Gastroesophageal sphincter (tissue), 4 donors: ENCODE measurements around the gene ATP2A1. TPM values are rescaled to one million over a fixed set of nuclear protein-coding genes. Genes with fewer than 3 reads are reported as not detected.

Source experiments
- ATAC-seq: fragments of 150-250 bp; one replicate; pipeline ENCODE4 v1.9.1; 2016; ENCODE audit warnings: mild to moderate bottlenecking, moderate library complexity
- H3K27ac ChIP-seq, 4 donors: fragments of 200-600 bp; sonication (generic) in 3 of 4; 1 replicate in 3 of 4; 2 replicates in 1 of 4; pipeline ENCODE4 v1.5.1; 2016 to 2019
- H3K27me3 ChIP-seq: fragments of 200-600 bp; sonication (generic); one replicate; pipeline ENCODE4 v1.5.1; 2019
- H3K36me3 ChIP-seq, 2 donors: fragments of 200-600 bp; sonication (generic); one replicate each; pipeline ENCODE4 v1.5.1; 2019; ENCODE audit warnings: control low read depth in 1 of 2
- H3K4me1 ChIP-seq, 3 donors: fragments of 200-600 bp; sonication (generic); 1 replicate in 2 of 3; 2 replicates in 1 of 3; pipeline ENCODE4 v1.5.1; 2016 to 2019; ENCODE audit warnings: control low read depth in 2 of 3
- H3K4me3 ChIP-seq, 2 donors: fragments of 200-600 bp; sonication (generic); one replicate each; pipeline ENCODE4 v1.5.1; 2019; ENCODE audit warnings: mild to moderate bottlenecking in 1 of 2, moderate library complexity in 1 of 2
- H3K9me3 ChIP-seq, 3 donors: fragments of 200-600 bp; sonication (generic); one replicate each; pipeline ENCODE4 v1.5.1; 2017 to 2019; ENCODE audit warnings: control low read depth in 2 of 3
- EP300 ChIP-seq: sonication (generic); formaldehyde crosslinking; IDR thresholded peaks from one replicate; pipeline ENCODE4 v1.6.1; 2017; ENCODE audit warnings: antibody characterized with exemption, mild to moderate bottlenecking
- POLR2A ChIP-seq, 2 donors: fragments of 450-650 bp; IDR thresholded peaks; one replicate each; pipeline ENCODE4 v1.6.1; 2017; ENCODE audit warnings: antibody characterized with exemption in 2 of 2, mild to moderate bottlenecking in 2 of 2, moderate library complexity in 1 of 2
- POLR2AphosphoS5 ChIP-seq: sonication (generic); formaldehyde crosslinking; IDR thresholded peaks from one replicate; pipeline ENCODE4 v1.6.1; 2017; ENCODE audit warnings: antibody characterized with exemption
- WGBS, 2 donors: methylation state at CpG; one replicate each; pipeline ENCODE4 v1.1.5; 2018; ENCODE audit warnings: low coverage in 1 of 2; 5-methylcytosine and 5-hydroxymethylcytosine counted together
- total RNA-seq, 4 donors: library from RNA; depleted of rRNA; stranded (reverse); fragments of >200 nt; gene quantifications; one replicate each; pipeline ENCODE4 v1.1.0, GENCODE V29; 2016
- TF ChIP-seq, protein P1 (sequence below), 4 experiments: fragments of 200-600 bp in 2 of 4; fragments of 450-650 bp in 2 of 4; sonication (generic) in 1 of 4; IDR thresholded peaks; one replicate each; pipeline ENCODE4 v1.5.1; 2017 to 2019; ENCODE audit warnings: antibody characterized with exemption in 4 of 4, mild to moderate bottlenecking in 2 of 4, moderate library complexity in 2 of 4

ATP2A1 gene
- total RNA-seq, 4 donors from 2014 or later = 0.31 TPM; not detected in 3

DNA sequence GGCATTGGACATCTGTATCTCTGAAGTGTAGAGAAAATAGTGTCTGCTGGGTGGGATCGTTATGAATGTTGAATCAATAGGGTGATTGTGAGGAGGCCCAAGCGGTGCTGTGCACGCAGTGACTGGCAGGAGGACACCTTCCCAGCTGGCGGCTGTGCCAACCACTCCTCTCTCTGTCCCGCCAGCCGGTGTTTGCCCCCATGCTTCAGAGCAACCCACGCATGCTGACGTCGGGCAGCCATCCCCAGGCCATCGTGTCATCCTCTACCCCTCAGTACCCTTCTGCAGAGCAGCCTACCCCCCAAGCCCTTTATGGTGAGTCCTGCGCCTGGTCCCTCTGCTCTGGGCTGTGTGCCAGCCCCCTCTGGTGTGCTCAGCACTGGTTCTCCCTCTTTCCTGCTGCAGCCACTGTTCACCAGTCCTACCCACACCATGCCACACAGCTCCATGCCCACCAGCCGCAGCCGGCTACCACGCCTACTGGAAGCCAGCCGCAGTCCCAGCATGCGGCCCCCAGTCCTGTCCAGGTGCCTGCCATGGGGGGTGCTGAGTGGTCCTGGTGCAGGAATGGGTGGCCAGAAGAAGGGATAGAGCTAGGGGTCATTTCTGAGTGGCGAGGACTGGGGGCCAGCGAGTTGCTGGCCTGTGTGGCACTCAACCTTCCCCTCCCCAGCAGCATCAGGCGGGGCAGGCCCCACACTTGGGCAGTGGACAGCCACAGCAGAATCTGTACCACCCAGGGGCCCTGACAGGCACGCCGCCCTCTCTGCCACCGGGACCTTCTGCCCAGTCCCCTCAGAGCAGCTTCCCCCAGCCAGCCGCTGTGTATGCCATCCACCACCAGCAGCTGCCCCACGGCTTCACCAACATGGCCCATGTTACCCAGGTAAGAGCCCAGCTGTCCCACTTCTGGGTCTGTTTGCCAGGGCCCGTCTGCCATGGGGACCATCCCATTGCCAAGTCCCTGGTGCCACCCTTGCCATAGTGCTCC, 43.1 kb upstream of the ATP2A1 start:
- no peak for TF ChIP-seq POLR2A (IDR thresholded peaks at IDR 0.05)
- TF ChIP-seq EP300 = no peak
- TF ChIP-seq POLR2AphosphoS5 = no peak
- TF ChIP-seq, protein P1, sequence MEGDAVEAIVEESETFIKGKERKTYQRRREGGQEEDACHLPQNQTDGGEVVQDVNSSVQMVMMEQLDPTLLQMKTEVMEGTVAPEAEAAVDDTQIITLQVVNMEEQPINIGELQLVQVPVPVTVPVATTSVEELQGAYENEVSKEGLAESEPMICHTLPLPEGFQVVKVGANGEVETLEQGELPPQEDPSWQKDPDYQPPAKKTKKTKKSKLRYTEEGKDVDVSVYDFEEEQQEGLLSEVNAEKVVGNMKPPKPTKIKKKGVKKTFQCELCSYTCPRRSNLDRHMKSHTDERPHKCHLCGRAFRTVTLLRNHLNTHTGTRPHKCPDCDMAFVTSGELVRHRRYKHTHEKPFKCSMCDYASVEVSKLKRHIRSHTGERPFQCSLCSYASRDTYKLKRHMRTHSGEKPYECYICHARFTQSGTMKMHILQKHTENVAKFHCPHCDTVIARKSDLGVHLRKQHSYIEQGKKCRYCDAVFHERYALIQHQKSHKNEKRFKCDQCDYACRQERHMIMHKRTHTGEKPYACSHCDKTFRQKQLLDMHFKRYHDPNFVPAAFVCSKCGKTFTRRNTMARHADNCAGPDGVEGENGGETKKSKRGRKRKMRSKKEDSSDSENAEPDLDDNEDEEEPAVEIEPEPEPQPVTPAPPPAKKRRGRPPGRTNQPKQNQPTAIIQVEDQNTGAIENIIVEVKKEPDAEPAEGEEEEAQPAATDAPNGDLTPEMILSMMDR (IDR thresholded peaks at IDR 0.05) = no peak
- Histone ChIP-seq H3K27me3 (no peaks in the 10 kb centered on the region), H3K27ac (no peak overlapping the region), H3K9me3 (no peaks in the 10 kb centered on the region), H3K36me3 (peaks cover 3 to 79% of the 10 kb centered on the region in 2 donors), H3K4me3 (no peak overlapping the region), H3K4me1 (peaks cover 0 to 16% (median 0%) of the 10 kb centered on the region in 3 donors)
- ATAC-seq = no peak
- 80 to 91% methylated on average over 5 to 14 of the region's 25 CpGs for WGBS, 2 donors

DNA sequence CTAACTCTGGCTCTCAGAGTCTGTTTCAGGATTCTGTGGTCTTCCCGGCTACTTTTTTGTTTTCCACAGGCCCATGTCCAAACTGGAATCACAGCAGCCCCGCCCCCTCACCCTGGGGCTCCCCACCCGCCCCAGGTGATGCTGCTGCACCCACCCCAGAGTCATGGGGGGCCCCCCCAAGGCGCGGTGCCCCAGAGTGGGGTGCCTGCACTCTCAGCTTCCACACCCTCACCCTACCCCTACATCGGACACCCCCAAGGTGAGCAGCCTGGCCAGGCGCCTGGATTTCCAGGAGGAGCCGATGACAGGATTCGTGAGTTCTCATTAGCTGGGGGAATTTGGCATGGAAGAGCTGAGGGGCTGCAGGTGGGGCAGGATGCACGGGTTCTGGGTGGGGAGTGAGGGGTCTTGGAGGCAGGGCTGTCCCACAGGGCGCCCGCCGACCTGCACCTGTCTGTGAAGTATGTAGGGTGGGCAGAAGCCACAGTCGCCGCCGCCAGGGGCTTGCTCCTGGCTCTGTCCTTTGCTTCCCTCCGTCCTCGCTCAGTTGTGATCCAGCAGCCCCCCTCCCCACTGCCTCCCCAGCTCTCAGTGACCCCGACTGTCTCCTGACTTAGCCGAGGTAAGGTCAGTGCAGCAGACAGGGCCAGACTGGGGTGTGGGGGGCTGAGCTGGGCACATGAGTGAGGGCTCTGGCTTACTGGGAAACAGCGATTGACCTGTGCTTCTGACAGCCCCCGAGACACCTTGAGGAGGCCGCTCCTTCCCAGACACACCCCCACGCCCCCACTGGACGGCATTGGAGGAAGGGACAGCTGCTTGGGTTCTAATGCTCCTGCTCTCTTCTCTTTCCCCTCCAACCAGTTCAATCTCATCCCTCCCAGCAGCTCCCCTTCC, 42.2 kb upstream of the ATP2A1 start:
- no peaks in the 10 kb centered on the region for H3K9me3 ChIP-seq
- H3K4me3 ChIP-seq = no peak overlapping the region
- peaks cover 3 to 70% of the 10 kb centered on the region in 2 donors for H3K36me3 ChIP-seq
- no peak for TF ChIP-seq EP300
- TF ChIP-seq POLR2A (IDR thresholded peaks at IDR 0.05) = no peak
- TF ChIP-seq POLR2AphosphoS5 = no peak
- TF ChIP-seq, protein P1 (IDR thresholded peaks at IDR 0.05) = no peak
- H3K27ac ChIP-seq = no peak overlapping the region
- no CpG with 5 or more reads among the region's 25 CpGs for WGBS, 2 donors
- no peaks in the 10 kb centered on the region for H3K27me3 ChIP-seq
- no peak for ATAC-seq
- H3K4me1 ChIP-seq = peaks cover 0 to 12% (median 0%) of the 10 kb centered on the region in 3 donors

DNA sequence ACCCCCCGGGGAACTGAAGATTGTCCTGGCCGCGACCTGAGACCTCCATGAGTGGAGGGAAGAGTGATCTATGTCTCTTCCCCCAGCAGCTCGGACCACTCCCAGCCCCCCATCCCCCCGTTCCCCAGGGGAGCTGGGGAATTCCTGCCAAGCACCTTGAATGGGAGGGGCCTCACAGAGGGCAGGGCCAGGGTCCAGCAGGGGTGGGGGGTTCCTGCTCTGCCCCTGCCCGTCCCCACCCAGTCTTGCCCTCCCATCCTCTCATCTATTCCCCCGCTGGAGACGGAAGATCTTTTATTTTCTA, 41.6 kb upstream of the ATP2A1 start:
- no peak for TF ChIP-seq POLR2AphosphoS5
- TF ChIP-seq EP300 = no peak
- TF ChIP-seq POLR2A (IDR thresholded peaks at IDR 0.05) = no peak
- TF ChIP-seq, protein P1 (IDR thresholded peaks at IDR 0.05) = no peak
- ATAC-seq = no peak
- 92% methylated on average over 5 of the region's 8 CpGs; no CpG with 5 or more reads in 1 of the 2 donors for WGBS, 2 donors
- Histone ChIP-seq H3K27ac (no peak overlapping the region), H3K4me3 (no peak overlapping the region), H3K4me1 (peaks cover 0 to 12% (median 0%) of the 10 kb centered on the region in 3 donors), H3K27me3 (no peaks in the 10 kb centered on the region), H3K9me3 (no peaks in the 10 kb centered on the region), H3K36me3 (peaks cover 3 to 69% of the 10 kb centered on the region in 2 donors)

DNA sequence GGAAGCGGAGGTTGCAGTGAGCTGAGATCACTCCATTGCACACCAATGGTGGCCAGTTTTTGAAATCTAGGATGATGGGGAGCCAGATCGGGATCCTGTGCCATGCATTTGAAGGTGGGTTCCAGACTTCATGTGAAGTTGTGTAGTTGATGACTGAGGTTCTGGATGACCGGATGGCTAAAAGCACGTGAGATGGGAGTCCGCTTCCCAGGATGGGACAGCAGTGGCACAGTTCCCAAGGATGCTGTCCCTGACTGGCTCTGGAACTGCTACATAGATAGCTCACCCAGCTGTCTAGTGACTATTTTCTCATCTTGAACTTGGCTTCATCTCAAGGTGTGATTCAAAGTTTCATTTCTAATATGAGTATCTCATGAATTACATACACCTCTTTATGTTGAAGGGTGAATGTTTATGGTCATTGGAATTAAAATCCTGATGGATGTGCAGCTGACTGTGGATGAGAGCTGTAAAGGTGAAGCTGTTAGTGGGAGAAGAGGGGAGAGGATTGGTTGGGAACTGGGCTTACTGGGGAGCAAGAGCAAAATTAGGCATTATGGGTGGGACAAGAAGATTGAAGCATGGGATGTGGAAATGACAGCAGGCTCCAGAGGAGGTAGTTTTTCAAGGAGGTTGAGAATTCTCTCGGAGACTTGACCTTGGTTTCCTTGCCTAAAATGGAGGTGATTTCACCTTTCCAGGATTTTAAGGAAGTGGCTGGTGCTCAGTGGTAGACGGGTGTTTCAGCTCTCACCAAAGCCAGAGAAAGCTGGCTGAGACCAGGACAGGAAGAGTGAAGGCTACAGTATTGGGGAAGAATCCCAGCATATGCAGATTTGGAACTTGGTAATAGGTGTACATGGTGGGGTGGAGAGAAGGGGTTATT, 40.4 kb upstream of the ATP2A1 start:
- WGBS, 2 donors = 87 to 90% methylated on average over 3 to 7 of the region's 7 CpGs
- Histone ChIP-seq H3K4me1 (peaks cover 0 to 12% (median 0%) of the 10 kb centered on the region in 3 donors), H3K27ac (no peak overlapping the region), H3K4me3 (no peak overlapping the region), H3K36me3 (peaks cover 3 to 69% of the 10 kb centered on the region in 2 donors), H3K9me3 (no peaks in the 10 kb centered on the region), H3K27me3 (no peaks in the 10 kb centered on the region)
- ATAC-seq = no peak
- TF ChIP-seq POLR2AphosphoS5 (no peak), EP300 (no peak), POLR2A (IDR thresholded peaks at IDR 0.05) (no peak)
- TF ChIP-seq, protein P1 (IDR thresholded peaks at IDR 0.05) = no peak
